BE2C (cell line): ENCODE measurements around the gene CASTOR2.

Source experiments
- DNase-seq: peaks from one replicate; pipeline ENCODE4 v3.0.0-alpha.2; 2020
- H3K27me3 ChIP-seq: fragments of 250-450 bp; sonication (Bioruptor Pico); 2 replicates; pipeline ENCODE4 v1.5.1; 2020; ENCODE audit warnings: mild to moderate bottlenecking
- H3K36me3 ChIP-seq: fragments of 250-450 bp; sonication (Bioruptor Pico); 2 replicates; pipeline ENCODE4 v1.5.1; 2020; ENCODE audit warnings: mild to moderate bottlenecking
- H3K4me1 ChIP-seq: fragments of 250-450 bp; sonication (Bioruptor Pico); 2 replicates; pipeline ENCODE4 v1.5.1; 2020
- H3K4me3 ChIP-seq: 2 replicates; pipeline ENCODE4 v1.5.1; 2011; ENCODE audit warnings: low read depth, low read length
- H3K9me3 ChIP-seq: fragments of 250-450 bp; sonication (Bioruptor Pico); 2 replicates; pipeline ENCODE4 v1.5.1; 2020
- TF ChIP-seq, protein P1 (sequence below): IDR thresholded peaks from 2 replicates; pipeline ENCODE4 v1.5.1; 2012; ENCODE audit warnings: mild to moderate bottlenecking, low read depth, low read length

Gene CASTOR2

GRCh38 chr7:75054744-75055143 is 90.2 kb downstream of the CASTOR2 start:
- Histone ChIP-seq H3K36me3 (peaks cover 58% of the 10 kb centered on the region), H3K27me3 (no peaks in the 10 kb centered on the region), H3K4me3 (no peak overlapping the region), H3K9me3 (no peaks in the 10 kb centered on the region), H3K4me1 (no peaks in the 10 kb centered on the region; the same call in 1 of the 2 replicates)
- DNase-seq: no peak
- TF ChIP-seq, protein P1, sequence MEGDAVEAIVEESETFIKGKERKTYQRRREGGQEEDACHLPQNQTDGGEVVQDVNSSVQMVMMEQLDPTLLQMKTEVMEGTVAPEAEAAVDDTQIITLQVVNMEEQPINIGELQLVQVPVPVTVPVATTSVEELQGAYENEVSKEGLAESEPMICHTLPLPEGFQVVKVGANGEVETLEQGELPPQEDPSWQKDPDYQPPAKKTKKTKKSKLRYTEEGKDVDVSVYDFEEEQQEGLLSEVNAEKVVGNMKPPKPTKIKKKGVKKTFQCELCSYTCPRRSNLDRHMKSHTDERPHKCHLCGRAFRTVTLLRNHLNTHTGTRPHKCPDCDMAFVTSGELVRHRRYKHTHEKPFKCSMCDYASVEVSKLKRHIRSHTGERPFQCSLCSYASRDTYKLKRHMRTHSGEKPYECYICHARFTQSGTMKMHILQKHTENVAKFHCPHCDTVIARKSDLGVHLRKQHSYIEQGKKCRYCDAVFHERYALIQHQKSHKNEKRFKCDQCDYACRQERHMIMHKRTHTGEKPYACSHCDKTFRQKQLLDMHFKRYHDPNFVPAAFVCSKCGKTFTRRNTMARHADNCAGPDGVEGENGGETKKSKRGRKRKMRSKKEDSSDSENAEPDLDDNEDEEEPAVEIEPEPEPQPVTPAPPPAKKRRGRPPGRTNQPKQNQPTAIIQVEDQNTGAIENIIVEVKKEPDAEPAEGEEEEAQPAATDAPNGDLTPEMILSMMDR: no peak

GRCh38 chr7:75055155-75055554 is 90.7 kb downstream of the CASTOR2 start:
- no peak overlapping the region for H3K4me3 ChIP-seq
- H3K4me1 ChIP-seq: no peaks in the 10 kb centered on the region; the same call in 1 of the 2 replicates
- H3K27me3 ChIP-seq: no peaks in the 10 kb centered on the region
- TF ChIP-seq, protein P1: no peak
- peaks cover 60% of the 10 kb centered on the region for H3K36me3 ChIP-seq
- H3K9me3 ChIP-seq: no peaks in the 10 kb centered on the region
- DNase-seq: no peak

DNA sequence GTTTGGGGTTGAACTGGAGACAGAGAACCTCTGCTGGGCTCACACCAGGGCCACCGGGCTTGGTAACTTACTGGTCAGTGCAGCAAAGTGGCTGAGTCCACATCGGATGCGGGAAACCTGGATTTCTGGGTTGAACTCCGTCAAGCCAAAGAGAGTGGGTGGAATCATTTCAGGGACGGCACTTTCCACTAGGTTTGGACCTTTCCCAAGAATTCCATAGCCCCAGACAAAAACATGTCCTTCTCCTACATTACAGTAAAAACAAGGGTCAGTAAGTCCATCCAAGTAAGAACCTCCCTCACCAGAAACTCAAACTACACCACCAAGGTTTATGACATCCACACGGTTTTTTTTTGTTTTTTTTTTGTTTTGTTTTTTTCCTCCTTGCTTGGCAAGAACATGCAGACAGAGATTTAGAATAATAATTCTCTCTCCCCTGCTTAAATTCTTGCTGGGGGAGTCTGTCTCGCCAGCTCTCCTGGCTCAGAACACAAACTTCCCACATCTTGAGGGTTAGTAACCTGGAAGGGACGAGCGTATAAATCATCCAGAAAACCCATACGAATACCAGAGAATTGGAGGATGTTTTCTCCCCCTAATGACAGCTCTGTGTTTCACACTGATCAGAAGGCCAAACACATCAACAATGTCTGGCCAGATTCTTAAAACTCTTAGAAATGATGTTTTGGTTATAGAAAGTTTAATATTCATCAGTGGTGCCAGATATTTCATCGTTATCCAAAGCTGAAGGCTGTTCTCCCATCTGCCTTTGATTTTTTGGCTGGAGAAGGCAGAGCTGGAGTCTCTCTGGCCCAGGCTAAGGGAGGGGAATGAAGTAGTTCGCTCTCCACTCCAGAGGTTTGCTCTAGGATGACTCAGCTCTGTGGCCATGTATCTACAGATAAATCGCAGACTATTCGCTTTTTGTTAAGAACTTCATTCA is 91.6 kb downstream of the CASTOR2 start:
- DNase-seq: no peak
- Histone ChIP-seq H3K36me3 (peaks cover 65% of the 10 kb centered on the region), H3K9me3 (no peaks in the 10 kb centered on the region), H3K4me1 (no peaks in the 10 kb centered on the region; the same call in 1 of the 2 replicates), H3K27me3 (no peaks in the 10 kb centered on the region), H3K4me3 (no peak overlapping the region)
- TF ChIP-seq, protein P1: no peak

- no peak for DNase-seq
- TF ChIP-seq, protein P1: no peak
- no peaks in the 10 kb centered on the region for H3K9me3 ChIP-seq
- no peaks in the 10 kb centered on the region for H3K27me3 ChIP-seq
- H3K4me3 ChIP-seq: no peak overlapping the region
- no peaks in the 10 kb centered on the region; the same call in 1 of the 2 replicates for H3K4me1 ChIP-seq
- H3K36me3 ChIP-seq: peaks cover 80% of the 10 kb centered on the region
Measured at GRCh38 chr7:75058406-75058805, 93.9 kb downstream of the CASTOR2 start.

- TF ChIP-seq, protein P1: no peak
- Histone ChIP-seq H3K9me3 (no peaks in the 10 kb centered on the region), H3K4me3 (no peak overlapping the region), H3K4me1 (no peaks in the 10 kb centered on the region), H3K27me3 (no peaks in the 10 kb centered on the region), H3K36me3 (peaks cover 77% of the 10 kb centered on the region)
- DNase-seq: no peak
Measured at GRCh38 chr7:75064291-75064690, 99.8 kb downstream of the CASTOR2 start.

- Histone ChIP-seq H3K36me3 (peaks cover 82% of the 10 kb centered on the region), H3K4me1 (no peaks in the 10 kb centered on the region), H3K27me3 (no peaks in the 10 kb centered on the region), H3K9me3 (no peaks in the 10 kb centered on the region), H3K4me3 (no peak overlapping the region)
- DNase-seq: no peak
- TF ChIP-seq, protein P1: no peak
Measured at GRCh38 chr7:75064801-75065200, 100.3 kb downstream of the CASTOR2 start.
